HUES48 (cell line): ENCODE measurements around the gene PRLR.
"Not testable (repeated sequence)": the region's sequence is repeated elsewhere in the genome, so short reads cannot be mapped to it uniquely, and the experiment has no call there.

Experiments used
- H3K27ac ChIP-seq: one replicate; pipeline ENCODE4 v1.7.0; 2013; ENCODE audit warnings: low read depth, low read length, inconsistent platforms
- H3K27me3 ChIP-seq: 2 replicates; pipeline ENCODE4 v1.6.1; 2013; ENCODE audit warnings: mild to moderate bottlenecking, low read length; ENCODE audit not compliant: control insufficient read depth, insufficient read depth
- H3K36me3 ChIP-seq: 2 replicates; pipeline ENCODE4 v1.6.1; 2013; ENCODE audit warnings: low read length; ENCODE audit not compliant: control insufficient read depth, insufficient read depth
- H3K4me1 ChIP-seq: 2 replicates; pipeline ENCODE4 v1.6.1; 2013; ENCODE audit warnings: mild to moderate bottlenecking, low read length; ENCODE audit not compliant: control insufficient read depth, insufficient read depth
- H3K4me3 ChIP-seq: 2 replicates; pipeline ENCODE4 v1.5.1; 2013; ENCODE audit warnings: mild to moderate bottlenecking, low read depth, low read length
- H3K9ac ChIP-seq: 2 replicates; pipeline ENCODE4 v1.6.1; 2013; ENCODE audit warnings: mild to moderate bottlenecking, low read depth, low read length, moderate library complexity
- H3K9me3 ChIP-seq: 2 replicates; pipeline ENCODE4 v1.6.1; 2013; ENCODE audit warnings: low read length; ENCODE audit not compliant: control insufficient read depth, insufficient read depth

Gene PRLR

GRCh38 chr5:35195472-35195852, 34.8 kb downstream of the PRLR start:
- Histone ChIP-seq H3K9ac (no peak overlapping the region), H3K36me3 (no peaks in the 10 kb centered on the region), H3K27me3 (no peaks in the 10 kb centered on the region), H3K9me3 (no peaks in the 10 kb centered on the region), H3K4me3 (no peak overlapping the region), H3K4me1 (peaks cover 5% of the 10 kb centered on the region; the same call in 1 of the 2 replicates), H3K27ac (no peak overlapping the region)

- no peak overlapping the region for H3K4me3 ChIP-seq
- no peak overlapping the region for H3K9ac ChIP-seq
- no peaks in the 10 kb centered on the region for H3K27me3 ChIP-seq
- no peaks in the 10 kb centered on the region for H3K36me3 ChIP-seq
- H3K9me3 ChIP-seq: no peaks in the 10 kb centered on the region
- peaks cover 5% of the 10 kb centered on the region; the same call in 1 of the 2 replicates for H3K4me1 ChIP-seq
- no peak overlapping the region for H3K27ac ChIP-seq
Observed at GRCh38 chr5:35194635-35195471, 35.4 kb downstream of the PRLR start.

GRCh38 chr5:35192506-35192905, 37.8 kb downstream of the PRLR start:
- Histone ChIP-seq H3K27me3 (no peaks in the 10 kb centered on the region), H3K27ac (no peak overlapping the region), H3K9ac (no peak overlapping the region), H3K4me1 (no peaks in the 10 kb centered on the region), H3K4me3 (no peak overlapping the region), H3K9me3 (no peaks in the 10 kb centered on the region), H3K36me3 (no peaks in the 10 kb centered on the region)

- H3K9ac ChIP-seq, H3K9me3 ChIP-seq, H3K4me3 ChIP-seq, H3K36me3 ChIP-seq, H3K27ac ChIP-seq, H3K27me3 ChIP-seq, H3K4me1 ChIP-seq: not testable (repeated sequence)
Observed at GRCh38 chr5:35189801-35190200, 40.5 kb downstream of the PRLR start.

GRCh38 chr5:35188031-35188457, 42.2 kb downstream of the PRLR start:
- no peak overlapping the region for H3K4me3 ChIP-seq
- peaks cover 1% of the 10 kb centered on the region; the same call in 1 of the 2 replicates for H3K4me1 ChIP-seq
- no peaks in the 10 kb centered on the region for H3K27me3 ChIP-seq
- H3K36me3 ChIP-seq: no peaks in the 10 kb centered on the region
- peak overlapping the region; percentile 21 for H3K27ac ChIP-seq
- no peaks in the 10 kb centered on the region for H3K9me3 ChIP-seq
- H3K9ac ChIP-seq: no peak overlapping the region

- H3K36me3 ChIP-seq: not testable (repeated sequence)
- peak overlapping the region; percentile 21 for H3K27ac ChIP-seq
Observed at GRCh38 chr5:35187621-35188020, 42.7 kb downstream of the PRLR start.

GRCh38 chr5:35186749-35187148, 43.5 kb downstream of the PRLR start:
- H3K9me3 ChIP-seq: no peaks in the 10 kb centered on the region
- peaks cover 4% of the 10 kb centered on the region; the same call in 1 of the 2 replicates for H3K4me1 ChIP-seq
- H3K4me3 ChIP-seq: no peak overlapping the region
- no peaks in the 10 kb centered on the region for H3K27me3 ChIP-seq
- H3K27ac ChIP-seq: no peak overlapping the region
- no peak overlapping the region for H3K9ac ChIP-seq
- no peaks in the 10 kb centered on the region for H3K36me3 ChIP-seq

More at GRCh38 chr5:35187621-35188020, 42.7 kb downstream of the PRLR start:
- not testable (repeated sequence) for H3K9me3 ChIP-seq, H3K4me3 ChIP-seq, H3K9ac ChIP-seq, H3K4me1 ChIP-seq, H3K27me3 ChIP-seq

GRCh38 chr5:35185518-35185917, 44.8 kb downstream of the PRLR start:
- H3K4me1 ChIP-seq: peaks cover 4% of the 10 kb centered on the region; the same call in 1 of the 2 replicates
- H3K9me3 ChIP-seq: no peaks in the 10 kb centered on the region
- no peak overlapping the region for H3K9ac ChIP-seq
- H3K27ac ChIP-seq: no peak overlapping the region
- no peaks in the 10 kb centered on the region for H3K36me3 ChIP-seq
- no peak overlapping the region for H3K4me3 ChIP-seq
- H3K27me3 ChIP-seq: no peaks in the 10 kb centered on the region

GRCh38 chr5:35183556-35183955, 46.7 kb downstream of the PRLR start:
- H3K9ac ChIP-seq: no peak overlapping the region
- H3K4me1 ChIP-seq: peaks cover 4% of the 10 kb centered on the region; the same call in 1 of the 2 replicates
- H3K27me3 ChIP-seq: no peaks in the 10 kb centered on the region
- H3K4me3 ChIP-seq: no peak overlapping the region
- H3K36me3 ChIP-seq: no peaks in the 10 kb centered on the region
- H3K27ac ChIP-seq: no peak overlapping the region
- H3K9me3 ChIP-seq: no peaks in the 10 kb centered on the region

- H3K4me3 ChIP-seq: no peak overlapping the region
- no peaks in the 10 kb centered on the region for H3K27me3 ChIP-seq
- no peak overlapping the region for H3K27ac ChIP-seq
Observed at GRCh38 chr5:35182910-35183535, 47.3 kb downstream of the PRLR start.

GRCh38 chr5:35182486-35182885, 47.8 kb downstream of the PRLR start:
- Histone ChIP-seq H3K36me3 (no peaks in the 10 kb centered on the region), H3K9me3 (no peaks in the 10 kb centered on the region), H3K27ac (no peak overlapping the region), H3K9ac (no peak overlapping the region), H3K4me3 (no peak overlapping the region), H3K4me1 (peaks cover 4% of the 10 kb centered on the region; the same call in 1 of the 2 replicates), H3K27me3 (no peaks in the 10 kb centered on the region)

More at GRCh38 chr5:35182910-35183535, 47.3 kb downstream of the PRLR start:
- Histone ChIP-seq H3K36me3 (no peaks in the 10 kb centered on the region), H3K9me3 (no peaks in the 10 kb centered on the region), H3K9ac (no peak overlapping the region), H3K4me1 (peaks cover 4% of the 10 kb centered on the region; the same call in 1 of the 2 replicates)
